Activated CD4-positive, alpha-beta T cell treated with anti-CD3 and anti-CD28 coated beads for 4 hours (primary cell): ENCODE results near the gene CAPN9.
"Not testable (repeated sequence)": the region's sequence is repeated elsewhere in the genome, so short reads cannot be mapped to it uniquely, and the experiment has no call there.

Source experiments
- DNase-seq, 2 donors: peaks; one replicate each; pipeline ENCODE4 v3.0.0-alpha.2; 2020

Gene CAPN9

GRCh38 chr1:230826166-230826875 is 79.1 kb downstream of the CAPN9 start:
- no peak for DNase-seq

DNA sequence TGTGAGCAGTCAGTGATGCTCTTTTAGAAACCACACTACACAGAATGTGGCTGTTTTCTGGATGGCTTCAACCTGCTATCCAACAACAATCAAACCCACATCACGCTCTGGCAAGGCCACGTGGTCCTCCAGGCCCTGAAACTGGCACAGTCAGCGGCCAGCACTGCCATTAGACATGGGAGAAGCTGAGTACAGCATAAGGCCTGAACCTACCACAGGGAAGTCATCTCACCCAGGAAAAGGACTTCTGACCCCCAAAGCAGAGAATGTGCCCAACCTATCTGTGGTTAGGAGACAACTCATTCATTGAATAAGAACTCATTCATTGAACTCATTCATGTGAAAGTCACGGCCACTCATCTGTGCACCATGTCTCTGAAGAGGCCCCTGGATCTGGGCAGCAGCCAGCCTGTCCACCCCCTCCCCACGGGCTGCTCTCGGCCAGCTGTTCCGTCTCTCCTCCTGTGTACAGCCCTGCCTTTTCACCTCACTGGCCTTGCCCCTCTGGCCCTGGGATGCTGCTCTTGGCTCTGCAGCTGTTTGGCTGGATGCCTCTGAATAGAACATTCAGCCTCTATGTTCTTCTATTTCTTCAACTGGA is 80.0 kb downstream of the CAPN9 start:
- DNase-seq: no peak

DNA sequence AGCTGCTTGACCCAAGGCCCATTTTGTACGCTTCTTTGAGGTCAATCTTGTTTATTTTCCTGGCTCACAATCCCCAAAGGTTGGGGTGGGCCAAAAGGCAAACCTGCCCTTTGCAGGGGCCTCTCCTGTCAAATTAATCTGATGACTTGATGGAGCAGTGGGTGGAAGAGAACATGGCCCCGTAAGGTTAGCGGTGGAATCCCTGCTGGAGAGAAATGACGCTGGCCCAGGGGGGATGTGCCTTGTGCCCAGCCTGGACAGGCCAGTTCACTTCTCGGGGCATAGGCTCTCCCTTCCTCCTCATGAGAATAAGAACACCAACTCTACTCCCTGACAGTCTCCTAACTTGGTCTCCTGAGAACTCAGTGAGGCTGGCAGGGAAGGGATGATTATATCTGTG is 80.6 kb downstream of the CAPN9 start:
- no peak for DNase-seq

DNA sequence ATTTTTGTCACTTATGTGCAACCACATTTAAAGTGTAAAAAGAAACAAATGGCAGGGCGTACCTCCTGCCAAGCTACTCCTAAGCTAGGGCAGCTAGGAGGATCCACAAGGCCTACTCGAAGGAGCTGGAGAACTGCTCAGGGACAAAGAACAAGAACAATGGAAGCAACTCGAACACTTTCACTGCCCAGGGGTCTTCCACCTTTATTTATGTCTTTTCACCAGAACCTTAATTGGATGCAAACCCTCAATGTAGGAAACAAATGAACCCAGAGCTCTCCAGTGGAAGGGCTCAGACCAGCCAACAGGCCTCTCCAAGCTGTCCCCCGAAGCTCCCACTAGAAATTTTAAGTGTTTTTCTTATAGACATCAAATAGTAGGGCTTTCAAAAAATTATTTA is 81.2 kb downstream of the CAPN9 start:
- DNase-seq: no peak

- DNase-seq: no peak
Observed at GRCh38 chr1:230831771-230832170, 84.6 kb downstream of the CAPN9 start.

- no peak for DNase-seq
Observed at GRCh38 chr1:230832476-230832875, 85.3 kb downstream of the CAPN9 start.

DNA sequence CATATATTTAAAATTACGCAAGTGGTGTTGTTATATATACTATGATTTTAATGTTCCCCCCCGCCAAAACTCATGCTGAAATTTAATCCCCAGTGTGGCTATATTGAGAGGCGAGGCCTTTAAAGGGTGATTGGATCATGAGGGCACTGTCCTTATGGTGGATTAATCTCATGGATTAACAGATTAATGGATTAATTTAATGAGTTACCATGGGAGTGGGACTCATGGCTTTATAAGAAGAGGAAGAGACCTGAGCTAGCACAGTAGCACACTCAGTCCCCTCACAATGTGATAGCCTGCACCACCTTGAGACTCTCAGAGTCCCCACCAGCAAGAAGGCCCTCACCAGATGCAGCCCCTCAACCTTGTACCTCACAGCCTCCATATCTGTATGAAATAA is 86.3 kb downstream of the CAPN9 start:
- no peak for DNase-seq

- no peak for DNase-seq
Observed at GRCh38 chr1:230834292-230834691, 87.1 kb downstream of the CAPN9 start.

- no peak for DNase-seq
Observed at GRCh38 chr1:230836347-230836746, 89.2 kb downstream of the CAPN9 start.

DNA sequence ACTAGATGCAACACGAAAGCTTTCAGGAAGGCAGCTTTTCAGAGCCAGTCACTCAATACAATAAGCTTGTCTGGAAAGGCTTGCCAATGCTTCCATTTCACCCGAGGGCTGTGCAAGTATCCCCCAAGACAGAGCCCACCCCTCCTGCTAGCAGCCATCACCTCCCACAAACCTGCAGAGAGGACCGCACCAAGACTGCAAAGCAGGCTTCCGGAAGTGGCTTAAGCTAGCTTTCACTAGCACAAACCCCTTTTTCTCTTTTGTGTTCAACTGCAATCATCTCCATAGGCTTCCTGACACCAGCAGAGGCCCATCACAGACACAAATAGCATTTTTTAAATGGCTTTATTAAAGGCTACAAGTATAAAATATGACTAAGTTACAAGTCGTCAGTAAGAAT is 89.6 kb downstream of the CAPN9 start:
- DNase-seq: no peak

DNA sequence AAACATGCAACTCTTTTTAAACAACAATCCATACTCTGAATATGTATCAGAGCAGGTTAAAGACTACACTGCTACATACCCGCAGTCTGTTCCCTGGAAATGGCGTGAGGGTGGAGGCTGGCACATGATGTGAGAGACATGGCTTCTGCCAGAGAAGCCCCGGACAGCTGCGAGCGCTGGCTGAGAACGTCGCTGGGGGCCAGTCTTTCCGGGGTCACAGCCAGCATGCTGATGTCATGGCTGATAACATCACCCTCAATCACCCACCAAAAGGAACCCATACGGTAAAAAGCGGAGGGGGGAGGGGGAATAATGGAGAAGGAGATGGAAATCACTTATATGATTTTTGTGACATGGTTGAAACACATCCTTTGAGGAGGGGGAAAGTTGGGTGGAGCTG is 92.0 kb downstream of the CAPN9 start:
- DNase-seq: no peak

GRCh38 chr1:230842801-230843200 is 95.6 kb downstream of the CAPN9 start:
- no peak for DNase-seq

DNA sequence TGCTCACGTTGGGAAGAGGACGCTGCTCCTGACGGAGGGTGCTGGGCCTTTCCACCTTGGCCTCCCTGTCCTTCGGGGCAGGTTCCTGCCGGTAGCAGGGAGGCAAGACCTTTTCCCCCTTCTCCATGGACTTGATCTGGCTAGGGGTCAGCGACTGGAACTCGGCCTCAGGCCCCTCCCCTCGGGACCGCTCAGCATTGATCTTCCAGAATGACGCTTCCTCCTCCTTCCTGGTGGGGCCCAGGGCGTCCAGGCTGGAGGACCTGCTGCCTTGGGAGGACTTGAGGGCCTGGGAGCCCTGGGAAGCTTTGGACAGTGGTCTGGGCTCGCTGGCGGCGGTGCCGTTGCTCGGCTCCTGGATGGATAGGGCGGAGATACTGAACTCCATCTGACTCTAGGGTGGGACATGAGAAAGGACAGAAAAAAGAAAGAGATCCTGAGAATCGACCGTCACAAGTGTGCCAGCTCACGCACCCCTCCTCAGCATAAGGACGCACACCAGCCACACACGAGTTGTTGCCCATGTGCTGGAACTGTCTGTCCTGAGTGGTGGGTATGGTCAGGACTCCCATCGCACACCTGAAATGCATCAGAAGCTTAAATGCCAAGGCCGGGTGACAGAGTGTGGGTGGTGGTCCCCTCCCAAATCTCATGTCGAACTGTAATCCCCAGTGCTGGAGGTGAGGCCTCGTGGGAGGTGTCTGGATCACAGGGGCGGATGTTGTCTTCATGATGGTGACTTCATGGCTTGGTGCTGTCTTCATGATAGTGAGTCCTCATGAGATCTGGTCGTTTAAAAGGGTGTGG is 96.5 kb downstream of the CAPN9 start:
- DNase-seq: no peak

GRCh38 chr1:230844561-230844960 is 97.4 kb downstream of the CAPN9 start:
- DNase-seq: no peak

GRCh38 chr1:230845184-230845583 is 98.0 kb downstream of the CAPN9 start:
- not testable (repeated sequence) for DNase-seq

- no peak for DNase-seq
Observed at GRCh38 chr1:230848235-230848634, 101.0 kb downstream of the CAPN9 start.

- DNase-seq: no peak
Observed at GRCh38 chr1:230849451-230850224, 102.5 kb downstream of the CAPN9 start.

DNA sequence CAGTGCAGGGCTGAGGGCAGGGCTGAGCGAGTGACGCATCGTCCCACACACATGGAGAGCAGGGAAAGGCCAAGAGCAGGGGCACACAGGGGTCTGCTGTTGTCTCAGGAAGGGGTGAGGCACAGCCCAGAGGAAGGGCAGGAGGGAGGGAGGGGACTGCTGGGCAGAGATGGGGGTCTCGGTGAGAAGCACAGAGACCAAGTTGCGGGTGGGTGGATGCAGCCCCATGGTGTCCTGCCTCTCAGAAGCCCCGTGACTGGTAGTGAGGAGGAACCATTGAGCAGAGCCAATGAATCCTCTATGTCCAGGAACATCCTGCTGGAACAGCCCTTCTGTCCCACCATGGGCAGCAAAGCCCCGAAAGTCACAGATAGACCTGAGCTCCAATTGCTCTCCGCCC is 103.4 kb downstream of the CAPN9 start:
- DNase-seq: no peak

GRCh38 chr1:230851291-230851691 is 104.1 kb downstream of the CAPN9 start:
- no peak for DNase-seq
